Ovary (tissue), 9 donors: ENCODE measurements around the gene RIPOR2. TPM values are rescaled to one million over a fixed set of nuclear protein-coding genes. Genes with fewer than 3 reads are reported as not detected.

Experiments used
- DNase-seq, 5 donors: peaks; one replicate each; pipeline ENCODE4 v3.0.0-alpha.2; 2019 to 2020
- H3K27ac ChIP-seq, 2 donors: fragments of 200-600 bp; one replicate each; pipeline versions ENCODE4 v1.5.1 to v1.8.0; 2019 to 2022
- H3K27me3 ChIP-seq: fragments of 200-600 bp; one replicate; pipeline ENCODE4 v1.8.0; 2022
- H3K36me3 ChIP-seq: fragments of 200-600 bp; sonication (generic); one replicate; pipeline ENCODE4 v1.5.1; 2019
- H3K4me1 ChIP-seq: one replicate; pipeline ENCODE4 v1.8.1; 2013; ENCODE audit warnings: mild to moderate bottlenecking, moderate library complexity; ENCODE audit not compliant: insufficient read depth
- H3K4me3 ChIP-seq: fragments of 200-600 bp; sonication (generic); one replicate; pipeline ENCODE4 v1.5.1; 2017
- H3K9me3 ChIP-seq, 2 donors: fragments of 200-600 bp in 1 of 2; sonication (generic) in 1 of 2; one replicate each; pipeline versions ENCODE4 v1.5.1 to v1.8.1; 2013 to 2019; ENCODE audit warnings: mild to moderate bottlenecking in 1 of 2, moderate library complexity in 1 of 2
- CTCF ChIP-seq, 3 donors: fragments of 450-650 bp in 2 of 3; fragments of 200-600 bp in 1 of 3; IDR thresholded peaks; one replicate each; pipeline versions ENCODE4 v1.5.1 to v1.8.0; 2016 to 2022; ENCODE audit warnings: antibody characterized with exemption in 3 of 3, mild to moderate bottlenecking in 1 of 3
- EP300 ChIP-seq: sonication (generic); formaldehyde crosslinking; IDR thresholded peaks from one replicate; pipeline ENCODE4 v1.6.1; 2017; ENCODE audit warnings: antibody characterized with exemption
- POLR2A ChIP-seq: fragments of 450-650 bp; IDR thresholded peaks from one replicate; pipeline ENCODE4 v1.6.1; 2017; ENCODE audit warnings: antibody characterized with exemption, mild to moderate bottlenecking, moderate library complexity
- WGBS, 3 donors: extraction: QIAGEN DNeasy Blood & Tissue Kit in 1 of 3; methylation state at CpG; one replicate each; pipeline versions ENCODE4 v1.1.5 to v1.1.7; 2013 to 2017; 5-methylcytosine and 5-hydroxymethylcytosine counted together
- intact Hi-C, 4 donors: fragments of 100-400 bp; cut with DNase I; formaldehyde crosslinking; loops; one replicate each; pipeline versions ENCODE4 v1.11.0 to v1.15.1; 2022 to 2023
- polyA plus RNA-seq, 2 donors: library from polyadenylated mRNA; stranded (reverse); fragments of 200-250 nt in 1 of 2; fragments of 350-450 nt in 1 of 2; fragmentation: Illumina TruSeq in 1 of 2; extraction: RNeasy Lipid Tissue Mini Kit (QIAGEN cat#74804) in 1 of 2; gene quantifications; one replicate each; pipeline ENCODE4 v1.2.3, GENCODE V29; 2013 to 2014
- total RNA-seq, 7 donors: library from RNA; depleted of rRNA in 2 of 7; stranded (reverse); fragments of >200 nt in 2 of 7; fragmentation: NEBNext Ultra II Directional in 3 of 7; extraction: Animal tissue kit (Norgen Biotek cat#: 25700) in 3 of 7; gene quantifications; one replicate each; pipeline versions ENCODE4 v1.1.0 to v1.2.4, GENCODE V29; 2016 to 2023
- donor health status: DM: no; HTN: no; CAD: no; lungs with moderate emphysema.
- donor health status: DM: no; HTN: no; CAD: no.
- donor health status: Bipolar disorder and iron deficiency.
- donor health status: DM: yes; HTN: yes; CAD: no.
- donor health status: DM: no; HTN: no; CAD: no.
- donor health status: DM: yes; HTN: yes; CAD: no.

RIPOR2 gene
- total and polyA plus RNA-seq, 9 donors = 1.1 to 14.4 (median 4.5) TPM

DNA sequence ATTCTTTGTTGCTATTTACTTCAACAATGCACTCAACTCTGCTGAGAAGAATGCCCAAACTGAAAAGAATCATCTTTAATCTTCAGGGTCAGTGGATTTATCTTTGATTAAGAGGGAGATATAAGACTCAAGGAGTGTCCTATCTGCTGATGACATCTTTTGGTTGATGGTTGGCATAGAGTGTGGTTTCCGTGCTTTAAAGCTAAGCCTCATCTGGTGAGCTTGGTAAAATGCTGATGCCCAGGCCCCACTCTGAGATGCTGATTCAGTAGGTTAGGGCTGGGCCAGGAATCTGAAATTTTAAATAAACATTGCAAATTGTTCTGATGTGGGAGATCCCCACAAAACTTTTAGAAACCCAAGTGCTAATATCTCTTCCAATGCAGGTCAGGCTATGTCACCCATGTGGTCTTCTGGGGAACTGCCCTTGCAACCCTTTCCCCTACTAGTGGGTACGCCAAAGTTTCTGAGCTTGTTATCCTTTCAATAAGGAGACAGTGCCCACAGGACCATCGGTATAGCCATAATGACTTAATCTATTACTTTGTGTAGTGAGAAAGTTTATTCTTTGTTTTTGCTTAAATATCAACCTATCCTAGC is 68.6 kb downstream of the RIPOR2 start:
- intact Hi-C loops = no loop called here
- H3K4me1 ChIP-seq = no peaks in the 10 kb centered on the region
- no peaks in the 10 kb centered on the region for H3K9me3 ChIP-seq
- no peaks in the 10 kb centered on the region for H3K36me3 ChIP-seq
- TF ChIP-seq POLR2A (no peak), EP300 (no peak), CTCF (IDR thresholded peaks at IDR 0.05) (no peak)
- H3K27ac ChIP-seq = no peak overlapping the region
- no peak for DNase-seq
- WGBS, 3 donors = 83 to 95% (median 94%) methylated on average over 3 of the region's 3 CpGs
- H3K4me3 ChIP-seq = no peak overlapping the region
- no peaks in the 10 kb centered on the region for H3K27me3 ChIP-seq

- 74 to 79% (median 78%) methylated on average over 6 of the region's 6 CpGs for WGBS, 3 donors
- Histone ChIP-seq H3K27ac (no peak overlapping the region), H3K27me3 (no peaks in the 10 kb centered on the region)
Measured at GRCh38 chr6:24865161-24865560, 70.6 kb downstream of the RIPOR2 start.

GRCh38 chr6:24864343-24864742 is 71.4 kb downstream of the RIPOR2 start:
- intact Hi-C loops = loop anchor here in 1 of 4 donors (5.0 kb wide), 1 partner anchor 203 kb away; no protein-coding TSS in a partner anchor
- 78 to 82% (median 82%) methylated on average over 1 of the region's 1 CpG for WGBS, 3 donors

More at GRCh38 chr6:24865161-24865560, 70.6 kb downstream of the RIPOR2 start:
- DNase-seq = no peak
- intact Hi-C loops = no loop called here
- Histone ChIP-seq H3K9me3 (no peaks in the 10 kb centered on the region), H3K4me3 (no peak overlapping the region), H3K36me3 (no peaks in the 10 kb centered on the region), H3K4me1 (no peaks in the 10 kb centered on the region)
- TF ChIP-seq POLR2A (no peak), EP300 (no peak)

DNA sequence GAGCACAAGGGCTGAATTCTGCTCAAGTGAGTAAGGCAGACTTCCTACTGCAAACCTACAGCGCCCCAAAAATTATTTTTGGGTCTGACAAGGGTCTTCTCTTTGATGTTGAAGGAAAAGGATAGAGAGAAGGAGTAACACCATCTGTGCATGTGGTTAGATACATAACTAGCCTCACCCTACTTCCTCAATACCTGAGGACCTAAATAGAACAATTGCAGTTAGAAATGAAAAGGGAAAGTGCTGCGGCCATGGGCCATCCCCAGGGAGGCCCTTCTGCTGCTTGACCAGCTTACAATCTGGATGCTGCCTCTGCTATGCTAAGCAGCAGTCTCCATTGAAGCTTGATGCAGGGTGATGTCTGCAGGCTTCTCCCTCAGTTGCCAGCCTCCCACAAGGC is 73.8 kb downstream of the RIPOR2 start:
- no peak overlapping the region for H3K4me3 ChIP-seq
- H3K27ac ChIP-seq = no peak overlapping the region
- no peaks in the 10 kb centered on the region for H3K36me3 ChIP-seq
- H3K9me3 ChIP-seq = no peaks in the 10 kb centered on the region
- intact Hi-C loops = loop anchor here in 1 of 4 donors (5.0 kb wide), 1 partner anchor 205 kb away; no protein-coding TSS in a partner anchor
- 93 to 97% (median 96%) methylated on average over 2 of the region's 2 CpGs for WGBS, 3 donors
- no peaks in the 10 kb centered on the region for H3K27me3 ChIP-seq
- no peaks in the 10 kb centered on the region for H3K4me1 ChIP-seq
- no peak for TF ChIP-seq CTCF (IDR thresholded peaks at IDR 0.05)
- no peak for TF ChIP-seq EP300
- no peak for TF ChIP-seq POLR2A
- DNase-seq = no peak

More at GRCh38 chr6:24864343-24864742, 71.4 kb downstream of the RIPOR2 start:
- TF ChIP-seq POLR2A (no peak), CTCF (IDR thresholded peaks at IDR 0.05) (no peak), EP300 (no peak)
- Histone ChIP-seq H3K36me3 (no peaks in the 10 kb centered on the region), H3K27ac (no peak overlapping the region), H3K27me3 (no peaks in the 10 kb centered on the region), H3K4me3 (no peak overlapping the region), H3K4me1 (no peaks in the 10 kb centered on the region), H3K9me3 (no peaks in the 10 kb centered on the region)
- DNase-seq = no peak

DNA sequence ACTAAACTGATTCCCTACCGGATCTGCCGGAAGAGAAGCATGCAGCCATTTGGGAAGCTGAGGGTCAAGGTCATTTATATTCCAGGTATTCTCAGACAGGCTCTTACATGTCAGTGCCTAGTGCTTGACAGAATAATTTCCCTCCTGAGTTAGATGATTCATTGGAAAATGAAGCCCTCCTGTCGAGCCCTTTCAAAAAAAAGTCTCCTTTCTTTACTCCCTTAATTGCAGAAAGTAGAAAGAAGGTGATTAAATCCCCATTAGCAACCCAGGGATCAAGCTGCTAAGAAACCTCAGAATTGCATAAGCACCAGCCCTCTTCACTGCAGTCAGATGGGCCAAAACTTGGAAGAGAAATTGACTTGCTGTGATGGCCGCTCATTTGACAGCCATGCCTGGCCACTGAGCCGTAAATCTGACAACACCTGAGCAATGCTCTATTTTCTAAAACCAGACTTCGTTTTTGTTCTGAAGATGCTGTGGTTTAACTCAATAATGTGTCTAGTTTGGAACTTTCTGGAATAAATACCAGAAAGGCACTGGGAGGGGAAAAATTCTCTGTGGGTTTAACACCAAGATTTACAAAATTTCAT is 76.1 kb downstream of the RIPOR2 start:
- H3K27ac ChIP-seq = no peak overlapping the region
- no peak for TF ChIP-seq CTCF (IDR thresholded peaks at IDR 0.05)
- TF ChIP-seq EP300 = no peak
- TF ChIP-seq POLR2A = no peak
- 84 to 88% (median 87%) methylated on average over 6 of the region's 6 CpGs for WGBS, 3 donors
- H3K4me3 ChIP-seq = no peak overlapping the region
- H3K4me1 ChIP-seq = peaks cover 4% of the 10 kb centered on the region
- H3K9me3 ChIP-seq = no peaks in the 10 kb centered on the region
- H3K27me3 ChIP-seq = no peaks in the 10 kb centered on the region
- no peak for DNase-seq
- intact Hi-C loops = loop anchor here in 3 of 4 donors (5.0 to 10.0 kb wide), 3 partner anchors 208 to 215 kb away; no protein-coding TSS in a partner anchor
- H3K36me3 ChIP-seq = no peaks in the 10 kb centered on the region
